Fibroblast of lung (primary cell): ENCODE data around the gene ASIC3.
"Not testable (repeated sequence)": the region's sequence is repeated elsewhere in the genome, so short reads cannot be mapped to it uniquely, and the experiment has no call there.

ENCODE experiments used
- EZH2 ChIP-seq: IDR thresholded peaks from 2 replicates; pipeline ENCODE4 v1.5.1; 2012; ENCODE audit warnings: low read length, control low read depth, mild to moderate bottlenecking; ENCODE audit errors: missing control alignments
- TF ChIP-seq, protein P1 (sequence below), 2 donors: IDR thresholded peaks in 1 of 2; conservative IDR thresholded peaks in 1 of 2; 1 replicate in 1 of 2; 2 replicates in 1 of 2; pipeline ENCODE4 v1.5.1; 2011 to 2012; ENCODE audit warnings: low read length in 2 of 2, control low read depth in 1 of 2, inconsistent platforms in 1 of 2, low read depth in 1 of 2, mild to moderate bottlenecking in 1 of 2

DNA sequence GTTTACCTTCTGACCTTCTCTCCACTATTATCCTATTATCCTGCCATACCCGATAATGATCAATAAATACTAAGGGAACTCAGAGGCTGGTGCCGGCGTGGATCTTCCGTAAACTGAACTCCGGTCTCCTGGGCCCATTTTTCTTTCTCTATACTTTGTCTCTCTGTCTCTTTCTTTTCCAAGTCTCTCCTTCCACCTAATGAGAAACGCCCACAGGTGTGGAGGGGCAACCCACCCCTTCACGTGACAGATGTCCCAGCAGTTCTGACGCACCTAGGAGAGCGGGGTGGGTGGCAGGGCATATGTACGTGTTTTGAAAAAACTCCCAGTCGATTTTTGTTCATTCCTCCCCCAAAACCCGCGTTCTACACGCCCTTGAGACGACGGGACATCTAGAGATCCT lies 20.6 kb upstream of the ASIC3 start:
- TF ChIP-seq, protein P1, sequence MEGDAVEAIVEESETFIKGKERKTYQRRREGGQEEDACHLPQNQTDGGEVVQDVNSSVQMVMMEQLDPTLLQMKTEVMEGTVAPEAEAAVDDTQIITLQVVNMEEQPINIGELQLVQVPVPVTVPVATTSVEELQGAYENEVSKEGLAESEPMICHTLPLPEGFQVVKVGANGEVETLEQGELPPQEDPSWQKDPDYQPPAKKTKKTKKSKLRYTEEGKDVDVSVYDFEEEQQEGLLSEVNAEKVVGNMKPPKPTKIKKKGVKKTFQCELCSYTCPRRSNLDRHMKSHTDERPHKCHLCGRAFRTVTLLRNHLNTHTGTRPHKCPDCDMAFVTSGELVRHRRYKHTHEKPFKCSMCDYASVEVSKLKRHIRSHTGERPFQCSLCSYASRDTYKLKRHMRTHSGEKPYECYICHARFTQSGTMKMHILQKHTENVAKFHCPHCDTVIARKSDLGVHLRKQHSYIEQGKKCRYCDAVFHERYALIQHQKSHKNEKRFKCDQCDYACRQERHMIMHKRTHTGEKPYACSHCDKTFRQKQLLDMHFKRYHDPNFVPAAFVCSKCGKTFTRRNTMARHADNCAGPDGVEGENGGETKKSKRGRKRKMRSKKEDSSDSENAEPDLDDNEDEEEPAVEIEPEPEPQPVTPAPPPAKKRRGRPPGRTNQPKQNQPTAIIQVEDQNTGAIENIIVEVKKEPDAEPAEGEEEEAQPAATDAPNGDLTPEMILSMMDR (conservative IDR thresholded peaks at IDR 0.05 in 1 of 2, IDR thresholded peaks at IDR 0.05 in 1 of 2; ENCODE audit: low read depth in 1 of 2, low read length in 2 of 2) = not testable (repeated sequence)
- TF ChIP-seq EZH2 = not testable (repeated sequence)
